HL-60 (cell line): ENCODE measurements around the gene MAPK1.

Experiments
- CTCF ChIP-seq: IDR thresholded peaks from one replicate; pipeline ENCODE4 v1.5.1; 2011; ENCODE audit warnings: low read length, control low read depth, inconsistent platforms; ENCODE audit not compliant: insufficient read depth
- POLR2AphosphoS5 ChIP-seq: IDR thresholded peaks from 2 replicates; pipeline ENCODE4 v1.6.1; 2012; ENCODE audit warnings: low read depth

- TF ChIP-seq POLR2AphosphoS5 (no peak), CTCF (no peak)
These were observed 88.6 kb downstream of the MAPK1 start for GRCh38 chr22:21778705-21779363.
